GM19397 (cell line): ENCODE data around the gene RASL12.
"Not testable (repeated sequence)": the region's sequence is repeated elsewhere in the genome, so short reads cannot be mapped to it uniquely, and the experiment has no call there.

ENCODE experiments used
- ATAC-seq: cut with Tn5 transposase; IDR thresholded peaks from one replicate; pipeline ENCODE4 v1.9.1; 2021; ENCODE audit warnings: mild to moderate bottlenecking, moderate library complexity; ENCODE audit not compliant: unreplicated experiment

Gene RASL12

GRCh38 chr15:65067645-65068402 lies at the start of gene RASL12:
Gene RASL12, minus strand, starts transcription at chr15:65067991. Its CDS starts 156 bp downstream, at chr15:65067835.
- no peak for ATAC-seq

GRCh38 chr15:65115542-65115941 lies 47.8 kb upstream of the RASL12 start:
- ATAC-seq: no peak

GRCh38 chr15:65115086-65115485 lies 47.3 kb upstream of the RASL12 start, which contains the start of gene UBAP1L:
Gene UBAP1L, minus strand, starts transcription at chr15:65115200. Its CDS starts 8,985 bp downstream, at chr15:65106215.
- ATAC-seq: no peak

GRCh38 chr15:65110676-65111292 lies 43.0 kb upstream of the RASL12 start:
- no peak for ATAC-seq

GRCh38 chr15:65106011-65106590 lies 38.3 kb upstream of the RASL12 start:
- no peak for ATAC-seq

- no peak for ATAC-seq
Observed at GRCh38 chr15:65105038-65105437, 37.2 kb upstream of the RASL12 start.

- no peak for ATAC-seq
Observed at GRCh38 chr15:65102912-65103311, 35.1 kb upstream of the RASL12 start.

- no peak for ATAC-seq
Observed at GRCh38 chr15:65101891-65102708, 34.3 kb upstream of the RASL12 start.

GRCh38 chr15:65101411-65101890 lies 33.7 kb upstream of the RASL12 start:
- no peak for ATAC-seq

- no peak for ATAC-seq
Observed at GRCh38 chr15:65100442-65100841, 32.7 kb upstream of the RASL12 start.

GRCh38 chr15:65099801-65100200 lies 32.0 kb upstream of the RASL12 start:
- not testable (repeated sequence) for ATAC-seq

GRCh38 chr15:65099336-65099735 lies 31.5 kb upstream of the RASL12 start:
- ATAC-seq: no peak

GRCh38 chr15:65097651-65098263 lies 30.0 kb upstream of the RASL12 start:
- ATAC-seq: no peak

- no peak for ATAC-seq
Observed at GRCh38 chr15:65096481-65097385, 28.9 kb upstream of the RASL12 start.

- no peak for ATAC-seq
Observed at GRCh38 chr15:65095747-65096104, 27.9 kb upstream of the RASL12 start.

- no peak for ATAC-seq
Observed at GRCh38 chr15:65095011-65095746, 27.4 kb upstream of the RASL12 start.

- ATAC-seq: no peak
Observed at GRCh38 chr15:65094294-65094995, 26.7 kb upstream of the RASL12 start.

GRCh38 chr15:65093793-65094170 lies 26.0 kb upstream of the RASL12 start:
- ATAC-seq: not testable (repeated sequence)
